Measurements from ENCODE around the gene SF3B3.
A peak's percentile ranks its signal among the peaks of the same experiment; 100 is the strongest.

Gene SF3B3

GRCh38 chr16:70523743-70524398 lies at the start of gene SF3B3:
Gene SF3B3 (plus strand): TSS chr16:70523816. CDS start chr16:70526657, 2,841 bp downstream.
- Histone ChIP-seq H3K27me3 (ENCODE audit: control insufficient read depth in 5 of 5, insufficient read depth in 4 of 5, low read length in 5 of 5) (no peaks in the 10 kb centered on the region), H3K4me1 (ENCODE audit: control insufficient read depth in 5 of 5, insufficient read depth in 5 of 5, low read length in 5 of 5) (peaks cover 6 to 38% (median 25%) of the 10 kb centered on the region in 5 donors)

GRCh38 chr16:70474320-70475053 lies 49.1 kb upstream of the SF3B3 start:
- no peak overlapping the region for H3K9ac ChIP-seq (ENCODE audit: low read length in 5 of 5)
- H3K27ac ChIP-seq (ENCODE audit: low read depth, low read length), result no peak overlapping the region
- H3K27me3 ChIP-seq (ENCODE audit: control insufficient read depth in 5 of 5, insufficient read depth in 4 of 5, low read length in 5 of 5), result no peaks in the 10 kb centered on the region
- peaks cover 0 to 75% (median 47%) of the 10 kb centered on the region in 5 donors for H3K36me3 ChIP-seq (ENCODE audit: control insufficient read depth in 5 of 5, insufficient read depth in 5 of 5, low read length in 5 of 5)
- H3K4me3 ChIP-seq (ENCODE audit: low read depth in 1 of 5, low read length in 5 of 5), result no peak overlapping the region
- H3K4me1 ChIP-seq (ENCODE audit: control insufficient read depth in 5 of 5, insufficient read depth in 5 of 5, low read length in 5 of 5), result peaks cover 7 to 17% (median 11%) of the 10 kb centered on the region in 5 donors
- no peaks in the 10 kb centered on the region for H3K9me3 ChIP-seq (ENCODE audit: control insufficient read depth in 5 of 5, low read length in 5 of 5)

More at GRCh38 chr16:70523743-70524398, at the start of gene SF3B3:
- peaks cover 5 to 27% (median 15%) of the 10 kb centered on the region in 5 donors for H3K36me3 ChIP-seq (ENCODE audit: control insufficient read depth in 5 of 5, insufficient read depth in 5 of 5, low read length in 5 of 5)
- H3K9ac ChIP-seq (ENCODE audit: low read length in 5 of 5), result peak within 1 kb of the TSS; percentile 92 to 99 (median 98)
- peak within 1 kb of the TSS; percentile 95 for H3K27ac ChIP-seq (ENCODE audit: low read depth, low read length)
- peak within 1 kb of the TSS; percentile 96 to 99 (median 99) for H3K4me3 ChIP-seq (ENCODE audit: low read depth in 1 of 5, low read length in 5 of 5)
- H3K9me3 ChIP-seq (ENCODE audit: control insufficient read depth in 5 of 5, low read length in 5 of 5), result no peaks in the 10 kb centered on the region

GRCh38 chr16:70475054-70475871 lies 48.4 kb upstream of the SF3B3 start:
- peaks cover 9 to 20% (median 12%) of the 10 kb centered on the region in 5 donors for H3K4me1 ChIP-seq (ENCODE audit: control insufficient read depth in 5 of 5, insufficient read depth in 5 of 5, low read length in 5 of 5)
- no peak overlapping the region for H3K9ac ChIP-seq (ENCODE audit: low read length in 5 of 5)
- H3K27ac ChIP-seq (ENCODE audit: low read depth, low read length), result no peak overlapping the region
- peaks cover 0 to 80% (median 55%) of the 10 kb centered on the region in 5 donors for H3K36me3 ChIP-seq (ENCODE audit: control insufficient read depth in 5 of 5, insufficient read depth in 5 of 5, low read length in 5 of 5)
- H3K9me3 ChIP-seq (ENCODE audit: control insufficient read depth in 5 of 5, low read length in 5 of 5), result no peaks in the 10 kb centered on the region
- H3K27me3 ChIP-seq (ENCODE audit: control insufficient read depth in 5 of 5, insufficient read depth in 4 of 5, low read length in 5 of 5), result no peaks in the 10 kb centered on the region
- H3K4me3 ChIP-seq (ENCODE audit: low read depth in 1 of 5, low read length in 5 of 5), result no peak overlapping the region

- no peak overlapping the region for H3K27ac ChIP-seq (ENCODE audit: low read depth, low read length)
- H3K4me3 ChIP-seq (ENCODE audit: low read depth in 1 of 5, low read length in 5 of 5), result no peak overlapping the region
- H3K36me3 ChIP-seq (ENCODE audit: control insufficient read depth in 5 of 5, insufficient read depth in 5 of 5, low read length in 5 of 5), result peaks cover 0 to 81% (median 65%) of the 10 kb centered on the region in 5 donors
- no peaks in the 10 kb centered on the region for H3K9me3 ChIP-seq (ENCODE audit: control insufficient read depth in 5 of 5, low read length in 5 of 5)
- H3K27me3 ChIP-seq (ENCODE audit: control insufficient read depth in 5 of 5, insufficient read depth in 4 of 5, low read length in 5 of 5), result no peaks in the 10 kb centered on the region
- H3K4me1 ChIP-seq (ENCODE audit: control insufficient read depth in 5 of 5, insufficient read depth in 5 of 5, low read length in 5 of 5), result peaks cover 9 to 20% (median 12%) of the 10 kb centered on the region in 5 donors
- H3K9ac ChIP-seq (ENCODE audit: low read length in 5 of 5), result no peak overlapping the region
These were observed 47.2 kb upstream of the SF3B3 start for GRCh38 chr16:70476272-70477020.

GRCh38 chr16:70478169-70478568 lies 45.4 kb upstream of the SF3B3 start:
- Histone ChIP-seq H3K9ac (ENCODE audit: low read length in 5 of 5) (no peak overlapping the region), H3K36me3 (ENCODE audit: control insufficient read depth in 5 of 5, insufficient read depth in 5 of 5, low read length in 5 of 5) (peaks cover 0 to 83% (median 71%) of the 10 kb centered on the region in 5 donors), H3K27me3 (ENCODE audit: control insufficient read depth in 5 of 5, insufficient read depth in 4 of 5, low read length in 5 of 5) (no peaks in the 10 kb centered on the region), H3K27ac (ENCODE audit: low read depth, low read length) (no peak overlapping the region), H3K4me3 (ENCODE audit: low read depth in 1 of 5, low read length in 5 of 5) (no peak overlapping the region), H3K4me1 (ENCODE audit: control insufficient read depth in 5 of 5, insufficient read depth in 5 of 5, low read length in 5 of 5) (peaks cover 9 to 20% (median 12%) of the 10 kb centered on the region in 5 donors), H3K9me3 (ENCODE audit: control insufficient read depth in 5 of 5, low read length in 5 of 5) (no peaks in the 10 kb centered on the region)

GRCh38 chr16:70478912-70479341 lies 44.7 kb upstream of the SF3B3 start:
- Histone ChIP-seq H3K4me3 (ENCODE audit: low read depth in 1 of 5, low read length in 5 of 5) (no peak overlapping the region), H3K4me1 (ENCODE audit: control insufficient read depth in 5 of 5, insufficient read depth in 5 of 5, low read length in 5 of 5) (peaks cover 9 to 20% (median 12%) of the 10 kb centered on the region in 5 donors), H3K27me3 (ENCODE audit: control insufficient read depth in 5 of 5, insufficient read depth in 4 of 5, low read length in 5 of 5) (no peaks in the 10 kb centered on the region), H3K9me3 (ENCODE audit: control insufficient read depth in 5 of 5, low read length in 5 of 5) (no peaks in the 10 kb centered on the region), H3K9ac (ENCODE audit: low read length in 5 of 5) (peak overlapping the region in 1 of 5 donors; percentile 30), H3K36me3 (ENCODE audit: control insufficient read depth in 5 of 5, insufficient read depth in 5 of 5, low read length in 5 of 5) (peaks cover 0 to 83% (median 71%) of the 10 kb centered on the region in 5 donors), H3K27ac (ENCODE audit: low read depth, low read length) (no peak overlapping the region)

GRCh38 chr16:70480127-70481105 lies 43.2 kb upstream of the SF3B3 start:
- peaks cover 0 to 78% (median 64%) of the 10 kb centered on the region in 5 donors for H3K36me3 ChIP-seq (ENCODE audit: control insufficient read depth in 5 of 5, insufficient read depth in 5 of 5, low read length in 5 of 5)

GRCh38 chr16:70481929-70482536 lies 41.6 kb upstream of the SF3B3 start:
- Histone ChIP-seq H3K27ac (ENCODE audit: low read depth, low read length) (no peak overlapping the region), H3K36me3 (ENCODE audit: control insufficient read depth in 5 of 5, insufficient read depth in 5 of 5, low read length in 5 of 5) (peaks cover 3 to 79% (median 61%) of the 10 kb centered on the region in 5 donors), H3K4me3 (ENCODE audit: low read depth in 1 of 5, low read length in 5 of 5) (no peak overlapping the region)

More at GRCh38 chr16:70480127-70481105, 43.2 kb upstream of the SF3B3 start:
- H3K27me3 ChIP-seq (ENCODE audit: control insufficient read depth in 5 of 5, insufficient read depth in 4 of 5, low read length in 5 of 5), result no peaks in the 10 kb centered on the region
- no peak overlapping the region for H3K27ac ChIP-seq (ENCODE audit: low read depth, low read length)
- H3K4me3 ChIP-seq (ENCODE audit: low read depth in 1 of 5, low read length in 5 of 5), result no peak overlapping the region
- no peak overlapping the region for H3K9ac ChIP-seq (ENCODE audit: low read length in 5 of 5)
- H3K9me3 ChIP-seq (ENCODE audit: control insufficient read depth in 5 of 5, low read length in 5 of 5), result no peaks in the 10 kb centered on the region
- H3K4me1 ChIP-seq (ENCODE audit: control insufficient read depth in 5 of 5, insufficient read depth in 5 of 5, low read length in 5 of 5), result peaks cover 9 to 20% (median 12%) of the 10 kb centered on the region in 5 donors

More at GRCh38 chr16:70481929-70482536, 41.6 kb upstream of the SF3B3 start:
- Histone ChIP-seq H3K9ac (ENCODE audit: low read length in 5 of 5) (no peak overlapping the region), H3K27me3 (ENCODE audit: control insufficient read depth in 5 of 5, insufficient read depth in 4 of 5, low read length in 5 of 5) (no peaks in the 10 kb centered on the region), H3K4me1 (ENCODE audit: control insufficient read depth in 5 of 5, insufficient read depth in 5 of 5, low read length in 5 of 5) (peaks cover 9 to 17% (median 12%) of the 10 kb centered on the region in 5 donors), H3K9me3 (ENCODE audit: control insufficient read depth in 5 of 5, low read length in 5 of 5) (no peaks in the 10 kb centered on the region)
